Islet precursor cell (in vitro differentiated cells): Measurements from ENCODE around the gene SEMA5B.
A peak's percentile ranks its signal among the peaks of the same experiment; 100 is the strongest.

Experiments
- DNase-seq: peaks from one replicate; pipeline ENCODE4 v3.0.0-alpha.2; 2018

The SEMA5B gene

GRCh38 chr3:122967765-122968164 is 59.8 kb downstream of the SEMA5B start:
- no peak for DNase-seq

GRCh38 chr3:122967356-122967755 is 60.2 kb downstream of the SEMA5B start:
- DNase-seq: no peak

- no peak for DNase-seq
Measured at GRCh38 chr3:122966045-122966444, 61.5 kb downstream of the SEMA5B start.

- no peak for DNase-seq
Measured at GRCh38 chr3:122964811-122965210, 62.8 kb downstream of the SEMA5B start.

- DNase-seq: no peak
Measured at GRCh38 chr3:122962149-122962548, 65.4 kb downstream of the SEMA5B start.

GRCh38 chr3:122961146-122961545 is 66.4 kb downstream of the SEMA5B start:
- no peak for DNase-seq

GRCh38 chr3:122960652-122961051 is 66.9 kb downstream of the SEMA5B start:
- DNase-seq: no peak

GRCh38 chr3:122959339-122959738 is 68.2 kb downstream of the SEMA5B start:
- no peak for DNase-seq

GRCh38 chr3:122957707-122958689 is 69.6 kb downstream of the SEMA5B start:
- no peak for DNase-seq

GRCh38 chr3:122956693-122957455 is 70.7 kb downstream of the SEMA5B start:
- no peak for DNase-seq

GRCh38 chr3:122955916-122956692 is 71.5 kb downstream of the SEMA5B start:
- no peak for DNase-seq

- peak; percentile 87 for DNase-seq
Measured at GRCh38 chr3:122952520-122952919, 75.0 kb downstream of the SEMA5B start.

GRCh38 chr3:122948408-122948807 is 79.2 kb downstream of the SEMA5B start:
- peak; percentile 64 for DNase-seq

GRCh38 chr3:122947738-122948137 is 79.8 kb downstream of the SEMA5B start:
- DNase-seq: no peak

GRCh38 chr3:122947196-122947595 is 80.4 kb downstream of the SEMA5B start:
- no peak for DNase-seq

- no peak for DNase-seq
Measured at GRCh38 chr3:122946185-122946584, 81.4 kb downstream of the SEMA5B start.

- DNase-seq: no peak
Measured at GRCh38 chr3:122945230-122945629, 82.3 kb downstream of the SEMA5B start.

- no peak for DNase-seq
Measured at GRCh38 chr3:122944671-122945161, 82.8 kb downstream of the SEMA5B start.

GRCh38 chr3:122943828-122944190 is 83.8 kb downstream of the SEMA5B start:
- DNase-seq: no peak

- DNase-seq: peak; percentile 94
Measured at GRCh38 chr3:122942937-122943827, 84.4 kb downstream of the SEMA5B start.

GRCh38 chr3:122942239-122942638 is 85.3 kb downstream of the SEMA5B start:
- no peak for DNase-seq
